Testis (tissue), 2 donors: ENCODE measurements around the gene MCTP1.

Source experiments
- CTCF ChIP-seq, 3 experiments: fragments of 450-650 bp in 2 of 3; fragments of 200-600 bp in 1 of 3; sonication (generic) in 1 of 3; IDR thresholded peaks; one replicate each; pipeline ENCODE4 v1.5.1; 2016 to 2019; ENCODE audit warnings: antibody characterized with exemption in 3 of 3, mild to moderate bottlenecking in 2 of 3, moderate library complexity in 1 of 3
- POLR2A ChIP-seq: fragments of 450-650 bp; IDR thresholded peaks from one replicate; pipeline ENCODE4 v1.6.1; 2017; ENCODE audit warnings: antibody characterized with exemption, mild to moderate bottlenecking, moderate library complexity

DNA sequence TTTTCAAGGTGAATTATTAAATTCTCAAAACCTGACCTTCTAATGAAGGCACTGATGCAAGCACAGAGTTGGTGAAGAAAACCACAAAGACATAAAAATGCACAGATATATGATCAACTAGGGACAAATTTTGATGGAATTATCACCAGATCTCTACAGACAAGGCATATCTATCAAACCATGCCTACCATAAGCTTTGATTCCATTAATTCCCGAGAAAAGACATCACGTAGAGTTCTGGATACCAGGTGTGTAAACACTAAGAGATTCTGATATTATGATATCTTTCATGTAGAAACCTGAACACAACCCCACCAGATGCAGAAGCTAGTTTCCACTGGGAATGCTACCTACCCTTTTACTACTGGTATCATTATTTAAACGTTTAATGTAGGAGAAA, 525.9 kb downstream of the MCTP1 start:
- TF ChIP-seq CTCF (IDR thresholded peaks at IDR 0.05) (no peak), POLR2A (no peak)
